GM21723 (cell line): ENCODE data around the gene SP3.

Experiments
- ATAC-seq: cut with Tn5 transposase; IDR thresholded peaks from one replicate; pipeline ENCODE4 v1.9.1; 2021; ENCODE audit warnings: mild to moderate bottlenecking, moderate library complexity; ENCODE audit not compliant: unreplicated experiment

SP3 gene

DNA sequence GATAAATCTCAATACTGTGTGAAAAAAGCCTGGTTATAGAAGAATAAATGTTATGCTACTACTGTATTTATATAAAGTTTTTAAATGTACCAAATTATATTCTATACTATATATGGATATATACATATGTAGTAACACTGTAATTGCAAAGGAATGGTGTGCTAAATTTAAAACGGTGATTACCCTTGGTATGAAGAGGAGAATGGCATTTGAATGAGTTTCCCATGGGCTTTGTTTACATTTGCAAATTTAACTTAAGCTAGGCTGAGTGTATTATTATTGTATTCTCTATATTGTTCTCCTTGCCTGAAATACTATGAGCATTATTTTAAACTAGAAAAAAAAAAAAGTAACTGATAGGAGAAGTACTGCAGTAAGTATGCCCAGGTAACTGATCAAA lies 4.7 kb upstream of the SP3 start:
- no peak for ATAC-seq

DNA sequence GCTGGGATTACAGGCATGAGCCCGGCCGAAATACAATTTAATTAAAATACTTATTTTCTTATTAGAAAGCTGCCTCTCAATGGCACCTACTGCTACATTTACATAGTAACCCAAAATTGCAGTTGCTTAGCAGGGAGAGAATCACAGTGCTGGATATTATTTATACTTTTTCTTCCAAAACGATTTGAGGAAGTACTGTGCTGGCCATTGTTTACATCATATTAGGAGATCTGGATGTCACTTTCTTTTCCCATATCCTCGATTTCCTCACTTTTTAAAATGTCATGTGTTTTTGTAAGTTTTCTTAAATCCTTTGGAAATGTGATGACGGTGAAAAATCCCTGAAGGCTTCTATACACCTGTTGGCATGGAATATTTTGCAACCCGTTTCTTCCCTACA lies 3.4 kb upstream of the SP3 start:
- ATAC-seq, result no peak

DNA sequence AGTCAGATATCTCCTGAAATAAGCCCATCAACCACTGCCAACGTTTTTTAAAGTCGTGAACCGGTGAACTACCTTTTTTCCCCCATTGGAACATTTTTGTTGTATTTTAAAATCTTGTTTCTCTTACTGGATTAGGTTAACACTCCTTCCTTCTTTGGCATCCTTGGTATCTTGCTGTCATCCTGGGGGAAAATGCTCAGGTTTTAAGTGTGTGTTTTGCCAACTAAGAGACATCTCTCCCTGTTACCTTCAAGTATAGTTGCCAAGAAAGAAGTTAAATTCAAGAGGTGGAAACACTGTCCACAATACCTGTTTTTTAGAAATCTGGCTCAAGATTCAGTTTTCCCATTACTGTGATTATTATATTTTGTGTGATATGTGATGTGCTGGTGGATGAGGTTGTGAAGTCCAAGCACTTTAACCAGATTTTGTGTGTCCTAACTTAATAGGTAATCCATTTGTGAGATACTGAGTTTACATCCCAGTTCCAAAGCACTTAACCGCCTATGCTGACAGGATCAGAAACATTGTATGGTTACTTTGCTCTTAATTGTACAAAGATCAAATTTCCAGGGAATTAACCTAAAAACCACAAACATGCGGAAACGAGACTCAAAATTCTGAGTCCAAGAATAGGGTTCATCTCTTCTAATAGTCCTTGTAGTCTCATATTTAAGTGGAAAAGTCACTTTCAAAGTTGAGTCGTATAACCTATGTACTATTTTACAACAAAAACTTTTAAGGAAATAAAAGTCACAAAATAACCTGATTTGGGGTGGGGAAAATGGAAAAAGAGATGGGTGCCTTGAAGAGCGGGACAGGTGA lies 1.3 kb upstream of the SP3 start:
- ATAC-seq, result no peak

DNA sequence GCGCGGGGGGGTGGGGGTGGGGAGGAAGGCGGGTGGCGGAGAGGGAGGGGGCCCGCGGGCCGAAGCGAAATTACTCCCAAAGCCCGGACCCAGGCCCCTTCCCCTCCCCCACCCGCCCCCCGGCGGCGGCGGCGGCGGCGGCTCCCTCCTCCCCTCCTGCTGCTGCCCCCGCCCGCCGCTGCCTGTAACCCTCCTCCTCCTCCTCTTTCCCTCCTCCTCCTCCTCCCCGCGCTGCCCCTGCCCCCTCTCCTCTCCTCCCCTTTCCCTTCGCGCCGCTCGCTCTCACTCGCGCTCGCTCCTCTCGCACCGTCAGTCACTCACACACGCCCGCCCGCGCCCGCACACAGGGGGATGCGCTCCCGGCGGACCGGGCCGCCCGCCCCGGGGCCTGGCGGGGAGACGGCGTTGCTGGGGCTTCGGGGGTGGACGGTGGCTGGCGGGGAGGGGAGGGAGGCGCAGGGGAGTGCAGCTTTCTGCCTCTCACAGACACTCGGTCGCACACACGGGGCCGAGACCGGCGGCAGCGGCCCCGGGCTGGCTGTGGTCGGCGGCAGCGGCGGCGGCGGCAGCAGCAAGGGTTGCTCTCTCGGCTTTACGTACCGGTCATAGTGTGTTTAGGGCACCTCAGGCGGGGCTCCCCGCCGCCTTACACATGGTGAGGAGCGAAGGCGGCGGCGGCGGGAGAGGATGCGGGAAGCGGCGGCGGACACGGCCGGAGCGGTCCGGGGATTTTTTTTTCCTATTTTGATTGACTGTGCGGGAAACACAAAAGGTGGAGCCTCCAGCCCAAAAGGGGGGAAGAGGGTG lies 405 bp downstream of the SP3 start:
- ATAC-seq, result peak; percentile 29

DNA sequence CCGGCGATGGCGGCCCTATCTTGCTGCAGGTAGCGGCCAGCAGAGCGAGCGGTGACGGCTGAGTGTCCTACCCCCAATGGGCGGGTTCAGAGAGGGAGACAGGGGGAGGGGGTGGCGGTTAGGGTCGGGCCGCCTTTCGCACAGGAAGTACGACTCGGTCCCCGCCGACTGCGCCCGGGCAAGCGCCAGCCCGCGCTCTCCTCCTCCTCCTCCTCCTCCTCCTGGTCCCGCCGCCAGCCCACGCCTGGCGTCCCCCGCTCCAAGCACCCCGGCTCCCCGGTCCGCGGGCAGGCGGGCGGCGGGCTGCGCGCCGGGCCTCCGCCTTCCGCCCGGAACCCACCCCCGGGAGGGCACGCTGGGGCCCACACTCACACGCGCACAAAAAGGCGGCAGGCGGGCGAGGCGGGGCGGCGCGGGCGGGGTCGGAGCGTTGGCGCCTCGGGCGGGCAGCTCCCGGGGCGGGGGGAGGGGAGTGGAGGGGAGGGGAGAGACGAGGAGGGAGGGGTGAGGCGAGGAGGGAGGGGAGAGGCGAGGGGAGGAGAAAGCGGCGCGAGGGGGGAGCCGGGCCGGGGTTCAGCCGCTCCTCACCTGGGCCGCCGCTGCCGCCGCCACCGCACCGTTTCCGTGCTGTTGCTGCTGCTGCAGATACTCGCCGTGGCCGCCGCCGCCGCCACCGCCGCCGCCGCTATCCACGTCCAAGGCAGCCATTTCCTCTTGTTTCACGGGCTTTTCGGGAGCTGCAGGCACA lies 1.2 kb downstream of the SP3 start:
- peak; percentile 52 for ATAC-seq

DNA sequence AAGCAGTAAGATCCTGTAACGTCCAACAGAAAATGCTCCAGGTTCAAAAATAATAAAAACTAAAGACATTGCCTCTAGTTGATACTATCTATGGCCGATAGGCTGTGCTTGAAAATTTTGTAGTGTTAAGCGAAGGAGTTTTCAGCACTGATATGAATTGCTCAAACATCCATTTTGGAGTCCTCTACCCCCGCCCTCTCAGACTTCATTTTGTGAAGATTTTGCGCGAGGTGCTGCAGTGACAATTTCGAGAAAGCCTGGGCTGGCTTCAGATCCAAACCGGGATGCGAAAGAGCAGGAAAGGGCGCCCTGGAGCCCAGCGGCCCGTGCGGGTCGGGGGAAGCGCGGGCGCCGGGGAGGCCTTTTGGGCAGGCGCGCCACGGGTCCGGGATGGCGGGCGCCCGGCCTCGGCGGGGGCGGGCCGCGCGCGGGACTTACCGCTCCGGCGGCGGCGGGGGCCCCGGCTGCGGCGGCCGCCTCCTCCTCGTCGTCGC lies 1.8 kb downstream of the SP3 start:
- peak; percentile 15 for ATAC-seq

DNA sequence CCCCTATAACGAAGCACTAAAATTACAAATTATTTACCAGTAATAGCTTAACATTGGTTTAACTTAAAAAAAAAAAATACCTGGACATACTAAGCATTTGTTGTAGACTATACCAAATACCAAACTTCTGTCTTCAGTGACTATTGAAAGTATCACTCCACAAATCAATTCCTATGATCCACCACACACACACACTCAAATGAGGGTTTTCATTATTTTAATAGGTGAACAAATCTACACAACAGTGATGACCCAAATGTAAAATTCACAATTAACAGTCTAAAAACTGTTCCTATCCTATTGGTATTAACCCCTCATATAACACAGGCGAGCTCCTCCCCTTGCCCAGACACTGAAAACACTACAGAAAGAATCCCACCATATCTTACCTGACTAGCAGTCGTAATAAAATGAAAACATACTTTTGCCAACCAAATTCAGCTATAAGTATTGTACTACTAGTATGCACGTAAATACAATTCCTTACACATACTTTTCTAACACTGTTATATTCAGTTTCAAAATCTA lies 2.5 kb downstream of the SP3 start:
- no peak for ATAC-seq

DNA sequence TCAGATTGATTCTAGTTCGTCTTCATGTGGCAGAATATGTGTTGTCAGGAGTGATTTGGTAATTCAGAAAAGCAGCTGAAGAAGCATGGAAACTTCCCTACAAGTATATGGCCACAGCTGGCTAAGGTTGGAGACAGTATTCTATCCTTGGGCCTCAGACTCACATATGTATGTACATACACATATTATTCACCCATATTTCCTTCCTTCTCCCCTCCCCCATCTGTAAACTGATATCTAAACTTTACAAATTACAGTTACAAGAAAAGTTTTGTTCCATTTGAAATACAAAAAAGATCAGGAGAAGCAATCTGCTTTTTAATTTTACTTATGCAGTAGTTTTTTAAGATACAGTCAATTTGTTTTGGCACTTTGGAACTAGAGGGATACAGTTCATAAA lies 3.1 kb downstream of the SP3 start:
- ATAC-seq, result no peak

DNA sequence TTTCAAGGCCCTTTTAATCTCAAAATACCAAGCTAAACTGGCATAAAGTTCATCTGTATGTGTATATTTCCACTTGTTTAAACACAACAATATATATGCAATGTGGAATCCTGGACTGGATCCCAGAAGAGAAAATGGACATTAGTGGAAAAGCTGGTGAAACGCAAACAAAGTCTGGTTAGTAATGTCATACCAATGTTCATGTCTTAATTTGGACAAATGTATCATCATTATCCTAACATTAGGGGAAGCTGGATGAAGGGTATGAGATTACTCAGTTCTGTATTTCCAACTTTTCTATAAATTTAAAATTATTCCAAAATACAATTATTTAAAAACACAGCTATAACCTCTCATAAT lies 3.8 kb downstream of the SP3 start:
- no peak for ATAC-seq

DNA sequence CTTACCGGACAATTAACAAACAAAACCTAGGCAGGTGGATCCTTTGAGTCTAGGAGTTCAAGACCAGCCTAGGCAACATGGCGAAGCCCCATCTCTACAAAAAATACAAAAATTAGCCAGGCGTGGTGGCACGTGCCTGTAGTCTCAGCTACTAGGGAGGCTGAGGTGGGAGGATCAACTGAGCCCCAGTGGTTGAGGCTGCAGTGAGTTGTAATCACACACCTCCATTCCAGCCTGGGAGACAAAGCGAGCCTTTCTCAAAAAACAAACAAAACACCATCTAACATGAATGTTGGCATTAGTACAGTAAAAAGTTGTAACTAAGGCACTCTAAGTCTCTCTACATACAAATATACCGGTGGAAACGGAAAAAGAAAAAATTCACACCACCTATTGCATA lies 5.3 kb downstream of the SP3 start:
- no peak for ATAC-seq

DNA sequence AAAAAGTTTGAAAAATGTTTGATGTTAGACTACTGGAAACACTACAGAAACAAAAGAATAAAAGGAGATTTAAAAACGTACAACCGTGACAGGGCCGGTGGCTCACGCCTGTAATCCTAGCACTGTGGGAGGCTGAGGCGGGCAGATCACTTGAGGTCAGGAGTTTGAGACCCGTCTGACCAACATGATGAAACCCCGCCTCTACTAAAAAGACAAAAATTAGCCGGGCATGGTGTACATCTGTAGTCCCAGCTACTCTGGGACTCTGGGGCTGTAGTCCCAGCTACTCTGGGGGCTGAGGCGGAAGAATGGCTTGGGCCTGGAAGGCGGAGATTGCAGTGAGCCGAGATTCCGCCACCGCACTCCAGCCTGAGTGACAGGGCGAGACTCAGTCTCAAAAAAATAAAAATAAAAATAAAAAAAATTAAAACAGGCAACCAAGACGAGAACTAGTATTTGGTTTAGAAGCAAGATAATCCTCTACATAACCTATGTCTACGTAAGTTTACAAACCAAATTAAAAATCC lies 5.8 kb downstream of the SP3 start:
- no peak for ATAC-seq

DNA sequence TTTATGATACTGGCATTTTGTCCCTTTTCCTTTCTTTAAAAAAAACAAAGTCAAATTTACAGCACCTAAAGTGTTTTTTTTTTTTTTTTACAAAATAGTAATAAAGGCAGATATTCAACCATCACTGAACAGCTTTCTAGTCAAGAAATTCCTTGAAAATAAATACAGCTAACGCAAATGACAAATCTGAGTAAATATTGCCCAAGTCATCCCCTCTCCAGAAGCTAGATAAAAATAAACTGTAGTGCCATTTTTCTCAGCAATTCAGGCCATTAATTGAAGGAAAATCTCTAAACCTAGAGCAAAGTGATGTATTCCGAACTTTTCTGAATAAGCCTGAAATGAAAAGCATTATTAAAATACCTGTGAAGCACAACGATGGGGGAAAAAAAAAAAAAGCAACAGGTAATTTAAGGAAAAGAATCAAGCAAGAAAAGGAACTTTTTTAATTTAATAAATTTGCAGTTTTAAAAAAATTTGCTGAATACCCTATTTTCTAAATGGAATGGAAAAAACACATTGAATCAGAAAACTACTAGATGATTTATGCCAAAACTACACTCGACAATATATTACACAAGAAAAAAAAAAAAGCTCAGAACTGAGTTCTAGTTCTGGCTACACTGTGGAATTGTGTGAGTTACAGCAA lies 6.9 kb downstream of the SP3 start:
- ATAC-seq, result no peak

DNA sequence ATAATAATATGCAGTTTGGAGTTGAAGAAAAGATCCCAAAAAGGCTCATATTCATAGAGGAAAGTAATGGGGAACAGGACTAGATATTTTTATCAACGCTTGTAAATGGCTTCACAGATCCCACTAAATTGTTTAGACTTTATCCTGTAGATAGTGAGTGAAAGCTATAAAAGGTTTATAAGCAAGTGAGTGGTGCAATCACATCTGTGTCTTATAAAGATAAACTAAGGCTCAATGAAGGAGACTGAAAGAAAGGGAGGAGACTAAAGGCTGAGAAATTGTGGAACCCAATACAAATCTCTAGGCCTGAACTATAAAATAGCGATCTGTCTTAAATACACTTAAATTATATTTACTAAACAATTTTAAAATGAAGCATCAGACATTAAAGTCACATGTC lies 7.7 kb downstream of the SP3 start:
- ATAC-seq, result no peak

DNA sequence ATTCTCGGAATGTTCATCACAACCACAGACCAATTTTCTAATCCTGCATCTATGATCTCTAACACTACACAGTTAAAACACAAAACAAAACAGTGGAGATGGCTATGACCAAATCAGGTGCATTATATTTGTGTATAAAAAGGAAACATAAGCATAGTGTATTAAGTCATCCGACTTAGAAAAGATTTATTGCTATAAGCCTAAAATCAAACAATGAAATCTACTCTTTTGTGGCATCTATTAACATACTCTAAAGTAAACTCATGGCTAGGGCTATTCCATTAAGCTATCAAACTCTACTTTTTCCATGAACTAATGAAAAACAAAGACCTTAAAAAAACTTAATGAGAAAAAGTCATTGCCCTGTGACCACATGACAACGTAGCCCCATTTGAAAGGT lies 8.7 kb downstream of the SP3 start:
- no peak for ATAC-seq

DNA sequence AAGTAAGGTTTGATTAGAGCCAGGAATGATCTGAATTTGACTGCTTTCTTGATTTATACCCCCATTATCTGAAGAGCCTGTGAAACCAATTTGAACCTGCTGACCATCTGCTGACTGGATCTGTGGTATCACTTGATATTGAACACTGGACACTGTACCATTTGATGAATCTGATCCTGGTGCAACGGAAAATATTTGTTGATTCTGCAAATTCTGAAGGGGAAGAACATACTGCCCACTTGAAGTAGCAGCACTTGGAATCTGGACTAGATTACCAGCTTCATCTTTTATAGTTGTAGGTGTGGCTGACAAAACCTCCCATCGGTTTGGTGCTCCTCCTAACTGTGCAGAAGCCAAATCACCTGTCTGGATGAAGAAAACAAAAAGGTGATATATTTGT lies 9.3 kb downstream of the SP3 start:
- ATAC-seq, result no peak

DNA sequence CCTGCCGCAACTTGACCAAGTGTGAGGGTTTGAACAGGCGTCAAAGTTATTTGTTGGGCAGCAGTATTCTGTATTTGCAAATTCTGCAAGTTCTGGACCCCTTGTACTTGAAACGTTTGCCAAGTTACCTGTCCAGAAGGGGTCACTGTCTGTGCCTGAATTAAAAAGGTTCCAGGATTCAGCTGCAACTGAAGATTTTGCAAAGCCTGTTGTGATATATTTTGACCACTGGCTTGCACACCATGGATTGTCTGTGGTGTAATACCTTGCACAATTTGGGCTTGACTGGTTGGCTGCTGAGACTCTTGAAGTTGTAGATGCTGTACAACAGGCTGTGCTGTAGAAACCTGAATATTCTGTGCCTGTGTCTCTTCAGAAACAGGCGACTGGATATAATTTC lies 10.2 kb downstream of the SP3 start:
- ATAC-seq, result no peak

DNA sequence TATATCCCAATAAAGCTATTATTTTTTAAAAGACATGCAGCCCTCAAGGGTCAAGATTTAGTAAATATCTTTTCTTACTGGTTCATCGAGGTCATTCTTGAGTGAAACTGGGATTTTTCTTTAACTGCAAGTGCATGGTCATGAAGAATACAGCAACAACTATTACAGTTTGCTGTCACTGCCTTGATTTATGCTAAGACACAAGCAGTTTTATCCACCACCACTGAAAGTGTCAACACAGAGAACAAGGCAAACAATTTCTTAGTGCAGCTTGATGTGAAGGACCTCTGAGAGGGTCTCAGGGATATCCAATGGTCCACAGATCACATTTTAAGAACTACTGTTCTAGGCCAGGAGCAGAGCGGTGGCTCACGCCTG lies 12.1 kb downstream of the SP3 start:
- ATAC-seq, result no peak

DNA sequence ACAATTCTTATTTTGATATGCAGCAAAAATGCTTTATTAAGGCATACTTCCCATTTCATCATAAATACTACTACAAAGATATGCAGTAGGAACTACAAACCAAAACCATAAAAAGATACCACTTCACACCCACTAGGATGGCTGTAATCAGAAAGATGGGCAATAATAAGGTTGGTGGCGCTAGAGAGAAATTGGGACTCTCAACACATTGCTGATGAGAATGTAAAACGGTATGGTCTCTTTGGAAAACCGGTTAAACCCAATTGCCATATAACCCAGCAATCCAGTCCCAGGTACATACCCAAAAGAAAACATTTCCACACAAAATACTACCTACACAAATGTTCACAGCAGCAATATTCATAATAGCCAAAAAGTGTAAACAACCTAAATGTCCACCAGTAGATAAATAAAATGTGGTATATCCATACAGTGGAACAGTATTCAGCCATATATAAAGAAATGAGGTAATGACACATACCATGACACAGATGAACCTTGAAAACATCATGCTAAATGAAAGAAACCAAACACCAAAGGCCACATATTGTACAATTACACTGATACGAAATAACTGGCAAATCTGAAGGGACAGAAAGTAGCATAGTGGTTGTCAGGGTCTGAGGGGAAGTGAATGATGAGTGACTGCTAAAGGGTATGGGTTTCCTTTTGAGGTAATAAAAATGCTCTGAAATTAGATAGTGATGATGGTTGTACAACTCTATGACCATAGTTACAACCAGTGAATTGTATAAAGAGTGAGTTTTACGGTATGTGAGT lies 12.7 kb downstream of the SP3 start:
- no peak for ATAC-seq

DNA sequence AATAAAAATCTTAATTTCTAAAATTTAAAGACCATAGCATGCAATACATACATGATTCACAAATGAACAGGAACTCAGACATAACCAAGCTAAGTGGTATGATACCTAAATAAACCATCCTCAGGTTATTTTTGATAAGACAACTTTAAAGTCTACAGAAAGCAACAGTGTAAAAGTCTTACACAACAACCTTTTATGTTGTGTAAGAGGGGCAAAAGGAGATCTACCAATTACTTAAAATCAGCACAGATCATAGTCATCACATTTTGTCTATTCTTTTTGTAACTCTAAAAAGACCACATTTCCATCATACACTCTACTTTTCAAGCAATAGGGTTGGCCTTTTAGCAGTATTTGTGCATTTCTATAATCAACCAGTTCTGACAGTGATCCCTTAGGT lies 16.3 kb downstream of the SP3 start:
- no peak for ATAC-seq

DNA sequence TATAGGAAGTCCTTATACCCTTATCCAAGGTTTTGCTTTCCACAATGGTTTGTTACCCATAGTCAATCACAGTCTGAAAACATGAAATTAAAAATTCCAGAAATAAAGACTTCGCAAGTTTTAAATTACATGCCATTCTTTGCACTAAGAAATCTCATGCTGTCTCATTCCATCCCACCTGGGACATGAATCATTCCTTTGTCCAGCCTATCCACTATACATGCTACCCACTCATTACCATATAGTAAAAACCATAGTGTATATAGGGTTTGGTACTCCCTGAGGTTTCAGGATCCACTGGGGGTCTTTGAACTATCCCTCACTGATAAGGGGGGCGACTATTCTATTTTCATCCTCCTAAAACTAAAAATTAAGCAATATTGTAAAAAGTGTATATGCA lies 17.0 kb downstream of the SP3 start:
- no peak for ATAC-seq
